ENCODE results near the gene TRUB2. TPM values are rescaled to one million over a fixed set of nuclear protein-coding genes. Genes with fewer than 3 reads are reported as not detected.

Gene TRUB2
- total and polyA plus RNA-seq, 2 experiments from 2014 or later: 17.4 to 50.9 TPM

DNA sequence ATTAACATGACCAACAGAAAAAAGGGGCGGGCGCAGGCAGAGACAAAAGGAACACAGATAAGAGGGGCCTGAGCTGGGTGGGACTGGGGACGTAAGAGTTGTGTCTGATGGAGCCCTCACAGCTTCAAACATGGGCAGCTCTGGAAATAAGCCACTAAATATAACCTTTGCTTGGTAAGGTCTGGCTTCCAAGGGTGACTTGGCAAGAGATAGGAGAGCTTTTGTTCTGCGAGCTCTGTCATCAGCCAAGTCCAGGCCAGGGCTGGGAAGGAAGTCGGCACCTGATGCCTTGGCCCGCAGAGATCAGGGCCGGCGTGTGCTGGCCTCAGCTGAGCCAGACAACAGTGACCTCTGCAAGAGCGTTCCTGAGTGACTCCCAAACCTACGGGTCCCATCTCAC lies 11.8 kb downstream of the TRUB2 start:
- TF ChIP-seq, protein P1, sequence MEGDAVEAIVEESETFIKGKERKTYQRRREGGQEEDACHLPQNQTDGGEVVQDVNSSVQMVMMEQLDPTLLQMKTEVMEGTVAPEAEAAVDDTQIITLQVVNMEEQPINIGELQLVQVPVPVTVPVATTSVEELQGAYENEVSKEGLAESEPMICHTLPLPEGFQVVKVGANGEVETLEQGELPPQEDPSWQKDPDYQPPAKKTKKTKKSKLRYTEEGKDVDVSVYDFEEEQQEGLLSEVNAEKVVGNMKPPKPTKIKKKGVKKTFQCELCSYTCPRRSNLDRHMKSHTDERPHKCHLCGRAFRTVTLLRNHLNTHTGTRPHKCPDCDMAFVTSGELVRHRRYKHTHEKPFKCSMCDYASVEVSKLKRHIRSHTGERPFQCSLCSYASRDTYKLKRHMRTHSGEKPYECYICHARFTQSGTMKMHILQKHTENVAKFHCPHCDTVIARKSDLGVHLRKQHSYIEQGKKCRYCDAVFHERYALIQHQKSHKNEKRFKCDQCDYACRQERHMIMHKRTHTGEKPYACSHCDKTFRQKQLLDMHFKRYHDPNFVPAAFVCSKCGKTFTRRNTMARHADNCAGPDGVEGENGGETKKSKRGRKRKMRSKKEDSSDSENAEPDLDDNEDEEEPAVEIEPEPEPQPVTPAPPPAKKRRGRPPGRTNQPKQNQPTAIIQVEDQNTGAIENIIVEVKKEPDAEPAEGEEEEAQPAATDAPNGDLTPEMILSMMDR (IDR thresholded peaks at IDR 0.05; ENCODE audit: poor library complexity): no peak
- TF ChIP-seq EZH2 (IDR thresholded peaks at IDR 0.05; ENCODE audit: borderline replicate concordance) (no peak), EZH2phosphoT487 (IDR thresholded peaks at IDR 0.05; ENCODE audit: low read depth, severe bottlenecking, unreplicated experiment) (no peak)
- Histone ChIP-seq H3K36me3 (replicated peaks; ENCODE audit: insufficient read depth, low read depth) (no peaks in the 10 kb centered on the region), H3K27me3 (no peaks in the 10 kb centered on the region), H3K4me1 (ENCODE audit: insufficient read depth) (no peaks in the 10 kb centered on the region), H3K9me3 (ENCODE audit: low read depth) (no peaks in the 10 kb centered on the region), H3K4me3 (no peak overlapping the region), H2AFZ (no peak overlapping the region), H4K20me1 (ENCODE audit: insufficient read depth, poor library complexity, severe bottlenecking) (no peaks in the 10 kb centered on the region), H3K27ac (no peak overlapping the region), H3K4me2 (no peak overlapping the region), H3K79me2 (no peaks in the 10 kb centered on the region), H3K9me2 (replicated peaks; ENCODE audit: insufficient read depth) (no peaks in the 10 kb centered on the region)
- DNase-seq (ENCODE audit: low spot score): no peak
- WGBS (ENCODE audit: low lambda C conversion rate, missing lambda C conversion rate): 95% methylated on average over 10 of the region's 10 CpGs

DNA sequence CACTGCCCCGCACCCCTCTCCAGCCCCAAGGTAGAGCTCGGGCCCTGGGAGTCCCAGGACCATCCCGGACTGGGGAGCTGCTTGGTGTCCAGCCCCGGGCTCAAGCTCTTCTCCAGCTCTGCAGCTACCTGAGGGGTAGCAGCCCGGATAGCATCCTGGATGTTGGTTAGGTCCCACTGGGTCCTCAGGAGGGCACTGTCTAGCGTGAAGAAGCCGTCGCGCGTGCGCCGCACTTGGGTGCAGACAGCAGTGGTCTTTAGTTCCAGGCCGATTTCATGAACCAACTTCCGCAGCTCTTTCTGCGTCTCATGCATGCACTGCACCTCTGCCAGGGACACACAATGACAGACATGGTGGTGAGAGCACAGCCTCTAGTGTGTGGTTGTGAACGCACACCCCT lies 12.7 kb downstream of the TRUB2 start:
- no peak overlapping the region for H3K27ac ChIP-seq
- H3K4me1 ChIP-seq (ENCODE audit: insufficient read depth): no peaks in the 10 kb centered on the region
- H3K36me3 ChIP-seq (replicated peaks; ENCODE audit: insufficient read depth, low read depth): no peaks in the 10 kb centered on the region
- TF ChIP-seq EZH2 (IDR thresholded peaks at IDR 0.05; ENCODE audit: borderline replicate concordance) (no peak), EZH2phosphoT487 (IDR thresholded peaks at IDR 0.05; ENCODE audit: low read depth, severe bottlenecking, unreplicated experiment) (no peak)
- TF ChIP-seq, protein P1 (IDR thresholded peaks at IDR 0.05; ENCODE audit: poor library complexity): no peak
- H3K4me3 ChIP-seq: no peak overlapping the region
- H3K79me2 ChIP-seq: no peaks in the 10 kb centered on the region
- H2AFZ ChIP-seq: no peak overlapping the region
- H3K9me2 ChIP-seq (replicated peaks; ENCODE audit: insufficient read depth): no peaks in the 10 kb centered on the region
- H3K27me3 ChIP-seq: no peaks in the 10 kb centered on the region
- DNase-seq (ENCODE audit: low spot score): no peak
- 96% methylated on average over 16 of the region's 16 CpGs for WGBS (ENCODE audit: low lambda C conversion rate, missing lambda C conversion rate)
- H3K4me2 ChIP-seq: no peak overlapping the region
- no peaks in the 10 kb centered on the region for H4K20me1 ChIP-seq (ENCODE audit: insufficient read depth, poor library complexity, severe bottlenecking)
- no peaks in the 10 kb centered on the region for H3K9me3 ChIP-seq (ENCODE audit: low read depth)

DNA sequence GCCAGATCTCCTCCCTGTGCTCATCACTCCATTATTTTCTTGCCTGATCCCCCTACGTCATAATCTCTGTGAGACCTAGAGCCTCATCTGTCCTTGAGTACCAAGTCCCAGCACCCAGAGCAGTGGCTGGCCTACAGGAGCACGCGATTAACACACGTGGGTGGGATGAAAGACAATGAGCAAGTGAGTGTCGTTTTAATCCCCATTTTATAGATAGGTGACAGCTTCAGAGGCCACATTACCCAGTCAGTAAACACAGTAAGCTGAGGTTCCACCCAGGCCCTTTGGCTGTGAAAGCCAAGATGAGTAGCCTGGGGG lies 17.3 kb downstream of the TRUB2 start:
- no peaks in the 10 kb centered on the region for H3K9me2 ChIP-seq (replicated peaks; ENCODE audit: insufficient read depth)
- H4K20me1 ChIP-seq (ENCODE audit: insufficient read depth, poor library complexity, severe bottlenecking): no peaks in the 10 kb centered on the region
- TF ChIP-seq EZH2phosphoT487 (IDR thresholded peaks at IDR 0.05; ENCODE audit: low read depth, severe bottlenecking, unreplicated experiment) (no peak), EZH2 (IDR thresholded peaks at IDR 0.05; ENCODE audit: borderline replicate concordance) (no peak)
- TF ChIP-seq, protein P1 (IDR thresholded peaks at IDR 0.05; ENCODE audit: poor library complexity): no peak
- no peaks in the 10 kb centered on the region for H3K27me3 ChIP-seq
- H2AFZ ChIP-seq: no peak overlapping the region
- no peak overlapping the region for H3K27ac ChIP-seq
- H3K79me2 ChIP-seq: no peaks in the 10 kb centered on the region
- no peak for DNase-seq (ENCODE audit: low spot score)
- H3K4me1 ChIP-seq (ENCODE audit: insufficient read depth): no peaks in the 10 kb centered on the region
- no peaks in the 10 kb centered on the region for H3K9me3 ChIP-seq (ENCODE audit: low read depth)
- H3K36me3 ChIP-seq (replicated peaks; ENCODE audit: insufficient read depth, low read depth): no peaks in the 10 kb centered on the region
- WGBS (ENCODE audit: low lambda C conversion rate, missing lambda C conversion rate): 72% methylated on average over 5 of the region's 5 CpGs
- H3K4me3 ChIP-seq: no peak overlapping the region
- no peak overlapping the region for H3K4me2 ChIP-seq

Data from hepatocyte (in vitro differentiated cells).